HG03108 (cell line): ENCODE data around the gene FAM20C.

Experiments used
- ATAC-seq: cut with Tn5 transposase; IDR thresholded peaks from one replicate; pipeline ENCODE4 v1.9.1; 2021; ENCODE audit warnings: moderate library complexity; ENCODE audit not compliant: unreplicated experiment

FAM20C gene

GRCh38 chr7:191981-192649 lies at the start of gene FAM20C:
Gene FAM20C, plus strand, starts transcription at chr7:192571. Its CDS starts 629 bp downstream, at chr7:193200.
- no peak for ATAC-seq

- ATAC-seq, result no peak
These were observed 49.1 kb upstream of the FAM20C start for GRCh38 chr7:143145-143751.

- no peak for ATAC-seq
These were observed 48.4 kb upstream of the FAM20C start for GRCh38 chr7:143811-144453.

GRCh38 chr7:144454-144826 lies 47.9 kb upstream of the FAM20C start:
- ATAC-seq, result no peak

GRCh38 chr7:145863-146262 lies 46.5 kb upstream of the FAM20C start:
- no peak for ATAC-seq

GRCh38 chr7:148543-148931 lies 43.8 kb upstream of the FAM20C start:
- ATAC-seq, result no peak

GRCh38 chr7:148932-149790 lies 43.2 kb upstream of the FAM20C start:
- ATAC-seq, result peak; percentile 91

GRCh38 chr7:149791-150636 lies 42.4 kb upstream of the FAM20C start:
- ATAC-seq, result no peak

- ATAC-seq, result no peak
These were observed 41.6 kb upstream of the FAM20C start for GRCh38 chr7:150811-151221.

- ATAC-seq, result no peak
These were observed 40.9 kb upstream of the FAM20C start for GRCh38 chr7:151346-152050.

GRCh38 chr7:152702-153391 lies 39.5 kb upstream of the FAM20C start:
- no peak for ATAC-seq

- ATAC-seq, result no peak
These were observed 38.8 kb upstream of the FAM20C start for GRCh38 chr7:153604-154003.

GRCh38 chr7:154096-154799 lies 38.1 kb upstream of the FAM20C start:
- ATAC-seq, result no peak

- ATAC-seq, result no peak
These were observed 36.9 kb upstream of the FAM20C start for GRCh38 chr7:155469-155900.

GRCh38 chr7:156111-157007 lies 36.0 kb upstream of the FAM20C start:
- ATAC-seq, result no peak

- ATAC-seq, result no peak
These were observed 35.4 kb upstream of the FAM20C start for GRCh38 chr7:157008-157310.

- no peak for ATAC-seq
These were observed 34.4 kb upstream of the FAM20C start for GRCh38 chr7:157771-158625.
